Naive thymus-derived CD4-positive, alpha-beta T cell (primary cell): Measurements from ENCODE around the gene UBE2D3. TPM values are rescaled to one million over a fixed set of nuclear protein-coding genes. Genes with fewer than 3 reads are reported as not detected.

Experiments
- ATAC-seq: fragments of 150-1000 bp; cut with Tn5 transposase; 2 replicates; pipeline ENCODE4 v1.10.0; 2021; ENCODE audit warnings: mild to moderate bottlenecking, moderate library complexity
- CTCF ChIA-PET: fragments of 350-600 bp; sonication (Branson Sonifier 250); formaldehyde crosslinking; loops from one replicate; lab custom pipeline; 2021; ENCODE audit warnings: antibody characterized with exemption; lab: Charles Lee
- POLR2A ChIA-PET: fragments of 350-600 bp; sonication (Branson Sonifier 250); formaldehyde crosslinking; loops from one replicate; lab custom pipeline; 2021; ENCODE audit warnings: antibody characterized with exemption, inconsistent platforms; lab: Charles Lee
- DNase-seq, 9 donors: peaks; one replicate each; pipeline versions ENCODE4 v3.0.0 to v3.0.0-alpha.2; 2020 to 2022; ENCODE audit warnings: mixed read lengths in 1 of 9
- H3K27ac ChIP-seq: one replicate; pipeline ENCODE4 v1.7.0; 2013; ENCODE audit warnings: mild to moderate bottlenecking, low read depth, low read length, moderate library complexity
- H3K27me3 ChIP-seq, 2 donors: one replicate each; pipeline ENCODE4 v1.7.0; 2013; ENCODE audit warnings: low read length in 2 of 2, mild to moderate bottlenecking in 2 of 2, moderate library complexity in 2 of 2; ENCODE audit not compliant: control insufficient read depth in 2 of 2, insufficient read depth in 2 of 2
- H3K36me3 ChIP-seq, 3 experiments: 1 replicate in 2 of 3; 2 replicates in 1 of 3; pipeline ENCODE4 v1.7.0; 2013; ENCODE audit warnings: low read length in 3 of 3, mild to moderate bottlenecking in 3 of 3, moderate library complexity in 1 of 3; ENCODE audit not compliant: insufficient read depth in 3 of 3, control insufficient read depth in 2 of 3
- H3K4me1 ChIP-seq, 2 donors: one replicate each; pipeline ENCODE4 v1.7.0; 2013; ENCODE audit warnings: low read length in 2 of 2, mild to moderate bottlenecking in 2 of 2, moderate library complexity in 1 of 2; ENCODE audit not compliant: control insufficient read depth in 2 of 2, insufficient read depth in 2 of 2
- H3K4me3 ChIP-seq: 2 replicates; pipeline ENCODE4 v1.7.0; 2013; ENCODE audit warnings: mild to moderate bottlenecking, low read length
- H3K9me3 ChIP-seq, 3 experiments: 1 replicate in 2 of 3; 2 replicates in 1 of 3; pipeline ENCODE4 v1.7.0; 2013; ENCODE audit warnings: low read length in 3 of 3; ENCODE audit not compliant: control insufficient read depth in 2 of 3
- H3K27ac Mint-ChIP-seq, 9 donors: one replicate each; pipeline ENCODE4 v1.8.0; 2020 to 2022; ENCODE audit warnings: mixed read lengths in 9 of 9, mild to moderate bottlenecking in 8 of 9, moderate library complexity in 5 of 9, inconsistent platforms in 2 of 9
- H3K27me3 Mint-ChIP-seq, 5 donors: one replicate each; pipeline ENCODE4 v1.8.0; 2021 to 2022; ENCODE audit warnings: mixed read lengths in 5 of 5, mild to moderate bottlenecking in 1 of 5
- H3K36me3 Mint-ChIP-seq, 5 donors: one replicate each; pipeline ENCODE4 v1.8.0; 2020 to 2022; ENCODE audit warnings: mixed read lengths in 5 of 5, mild to moderate bottlenecking in 3 of 5, inconsistent platforms in 1 of 5
- H3K4me1 Mint-ChIP-seq, 7 donors: one replicate each; pipeline ENCODE4 v1.8.0; 2020 to 2022; ENCODE audit warnings: mixed read lengths in 7 of 7, mild to moderate bottlenecking in 3 of 7, inconsistent platforms in 1 of 7
- H3K4me3 Mint-ChIP-seq, 10 donors: one replicate each; pipeline ENCODE4 v1.8.0; 2020 to 2022; ENCODE audit warnings: mild to moderate bottlenecking in 10 of 10, mixed read lengths in 10 of 10, moderate library complexity in 6 of 10, inconsistent platforms in 2 of 10
- H3K9me3 Mint-ChIP-seq, 11 donors: one replicate each; pipeline ENCODE4 v1.8.0; 2020 to 2022; ENCODE audit warnings: mixed read lengths in 11 of 11, mild to moderate bottlenecking in 4 of 11, inconsistent platforms in 1 of 11, moderate library complexity in 1 of 11
- intact Hi-C, 2 donors: fragments of 100-400 bp; cut with micrococcal nuclease; formaldehyde crosslinking; loops; one replicate each; pipeline ENCODE4 v1.15.1; 2023
- polyA plus RNA-seq, 2 donors: library from polyadenylated mRNA; unstranded; fragments of 300-500 nt; fragmentation: Illumina TruSeq; gene quantifications; one replicate each; pipeline ENCODE4 v1.2.3, GENCODE V29; 2021
- total RNA-seq, 6 experiments: library from RNA in 5 of 6; stranded (reverse) in 5 of 6; gene quantifications; 1 replicate in 5 of 6; 2 replicates in 1 of 6; pipeline ENCODE4 v1.2.3 and lab custom pipeline; 2021 to 2026

The UBE2D3 gene
- total and polyA plus RNA-seq, 7 experiments from 2014 or later = 314 to 556 (median 413) TPM

- POLR2A ChIA-PET = interaction anchor here (1.0 to 1.2 kb wide), 2 partner anchors 21 to 31 kb away, joined by 3 to 4 read pairs; no protein-coding TSS in a partner anchor
- Histone ChIP-seq H3K4me1 (no peaks in the 10 kb centered on the region), H3K9me3 (peaks cover 0 to 10% (median 0%) of the 10 kb centered on the region in 3 experiments), H3K4me3 (no peak overlapping the region), H3K36me3 (no peaks in the 10 kb centered on the region), H3K27ac (no peak overlapping the region), H3K27me3 (no peaks in the 10 kb centered on the region)
- H3K36me3 Mint-ChIP-seq = peaks cover 17 to 54% (median 19%) of the 10 kb centered on the region in 5 donors
- no peak overlapping the region for H3K4me3 Mint-ChIP-seq
- H3K4me1 Mint-ChIP-seq = peaks cover 0 to 9% (median 3%) of the 10 kb centered on the region in 7 donors
- intact Hi-C loops = no loop called here
- H3K27me3 Mint-ChIP-seq = no peaks in the 10 kb centered on the region
- DNase-seq (no peak), ATAC-seq (no peak)
- CTCF ChIA-PET = no interaction called here
- peaks cover 6 to 24% (median 19%) of the 10 kb centered on the region in 11 donors for H3K9me3 Mint-ChIP-seq
- no peak overlapping the region for H3K27ac Mint-ChIP-seq
Measured at GRCh38 chr4:102858828-102859464, 31.6 kb upstream of the UBE2D3 start.

GRCh38 chr4:102850370-102850769 lies 23.0 kb upstream of the UBE2D3 start:
- CTCF ChIA-PET = no interaction called here
- Mint-ChIP-seq H3K9me3 (peaks cover 0 to 8% (median 0%) of the 10 kb centered on the region in 11 donors), H3K27me3 (no peaks in the 10 kb centered on the region), H3K27ac (no peak overlapping the region), H3K4me3 (no peak overlapping the region), H3K36me3 (peaks cover 0 to 24% (median 0%) of the 10 kb centered on the region in 5 donors), H3K4me1 (peaks cover 0 to 4% (median 0%) of the 10 kb centered on the region in 7 donors)
- intact Hi-C loops = no loop called here
- Histone ChIP-seq H3K27ac (no peak overlapping the region), H3K4me1 (no peaks in the 10 kb centered on the region), H3K36me3 (no peaks in the 10 kb centered on the region), H3K9me3 (no peaks in the 10 kb centered on the region), H3K4me3 (no peak overlapping the region), H3K27me3 (no peaks in the 10 kb centered on the region)
- DNase-seq = no peak
- POLR2A ChIA-PET = interaction anchor here (0.8 kb wide), 1 partner anchor 35 kb away, joined by 3 read pairs; no protein-coding TSS in a partner anchor
- no peak for ATAC-seq

- DNase-seq (no peak), ATAC-seq (no peak)
- H3K9me3 Mint-ChIP-seq = peaks cover 0 to 5% (median 0%) of the 10 kb centered on the region in 11 donors
- no peak overlapping the region for H3K27ac ChIP-seq
- no peaks in the 10 kb centered on the region for H3K9me3 ChIP-seq
- H3K4me3 ChIP-seq = no peak overlapping the region
- no peaks in the 10 kb centered on the region for H3K27me3 Mint-ChIP-seq
- H3K36me3 Mint-ChIP-seq = peaks cover 0 to 20% (median 0%) of the 10 kb centered on the region in 5 donors
- intact Hi-C loops = loop anchor here in 1 of 2 donors (2.0 kb wide), 1 partner anchor 21 kb away; no protein-coding TSS in a partner anchor
- CTCF ChIA-PET = no interaction called here
- POLR2A ChIA-PET = no interaction called here
- H3K4me1 ChIP-seq = no peaks in the 10 kb centered on the region
- H3K27ac Mint-ChIP-seq = no peak overlapping the region
- H3K4me3 Mint-ChIP-seq = no peak overlapping the region
- no peaks in the 10 kb centered on the region for H3K27me3 ChIP-seq
- no peaks in the 10 kb centered on the region for H3K36me3 ChIP-seq
- peaks cover 0 to 4% (median 0%) of the 10 kb centered on the region in 7 donors for H3K4me1 Mint-ChIP-seq
Measured at GRCh38 chr4:102849579-102850104, 22.3 kb upstream of the UBE2D3 start.

GRCh38 chr4:102847687-102848086 lies 20.3 kb upstream of the UBE2D3 start:
- peaks cover 0 to 3% (median 0%) of the 10 kb centered on the region in 7 donors for H3K4me1 Mint-ChIP-seq
- ATAC-seq (no peak), DNase-seq (no peak)
- intact Hi-C loops = loop anchor here in 1 of 2 donors (2.0 kb wide), 1 partner anchor 19 kb away; no protein-coding TSS in a partner anchor
- no peaks in the 10 kb centered on the region for H3K36me3 ChIP-seq
- H3K27ac Mint-ChIP-seq = no peak overlapping the region
- H3K27me3 ChIP-seq = no peaks in the 10 kb centered on the region
- no peaks in the 10 kb centered on the region for H3K4me1 ChIP-seq
- peaks cover 0 to 6% (median 0%) of the 10 kb centered on the region in 11 donors for H3K9me3 Mint-ChIP-seq
- CTCF ChIA-PET = no interaction called here
- no peaks in the 10 kb centered on the region for H3K27me3 Mint-ChIP-seq
- H3K27ac ChIP-seq = no peak overlapping the region
- no peak overlapping the region for H3K4me3 ChIP-seq
- H3K36me3 Mint-ChIP-seq = peaks cover 0 to 20% (median 0%) of the 10 kb centered on the region in 5 donors
- no peaks in the 10 kb centered on the region for H3K9me3 ChIP-seq
- POLR2A ChIA-PET = no interaction called here
- no peak overlapping the region for H3K4me3 Mint-ChIP-seq

- Mint-ChIP-seq H3K36me3 (peaks cover 0 to 24% (median 0%) of the 10 kb centered on the region in 5 donors), H3K4me3 (no peak overlapping the region), H3K4me1 (peaks cover 0 to 10% (median 0%) of the 10 kb centered on the region in 7 donors), H3K27me3 (no peaks in the 10 kb centered on the region), H3K9me3 (peaks cover 0 to 7% (median 0%) of the 10 kb centered on the region in 11 donors), H3K27ac (no peak overlapping the region)
- Histone ChIP-seq H3K27me3 (no peaks in the 10 kb centered on the region), H3K36me3 (no peaks in the 10 kb centered on the region), H3K27ac (no peak overlapping the region), H3K9me3 (no peaks in the 10 kb centered on the region), H3K4me3 (no peak overlapping the region), H3K4me1 (no peaks in the 10 kb centered on the region)
- CTCF ChIA-PET = no interaction called here
- POLR2A ChIA-PET = no interaction called here
- ATAC-seq = no peak
- intact Hi-C loops = no loop called here
- no peak for DNase-seq
Measured at GRCh38 chr4:102843938-102844337, 16.6 kb upstream of the UBE2D3 start.

- Mint-ChIP-seq H3K4me3 (no peak overlapping the region), H3K27me3 (no peaks in the 10 kb centered on the region), H3K27ac (no peak overlapping the region), H3K36me3 (peaks cover 0 to 23% (median 0%) of the 10 kb centered on the region in 5 donors), H3K9me3 (peaks cover 0 to 5% (median 0%) of the 10 kb centered on the region in 11 donors), H3K4me1 (peaks cover 2 to 12% (median 3%) of the 10 kb centered on the region in 7 donors)
- Histone ChIP-seq H3K27ac (no peak overlapping the region), H3K27me3 (no peaks in the 10 kb centered on the region), H3K9me3 (no peaks in the 10 kb centered on the region), H3K4me3 (no peak overlapping the region), H3K4me1 (no peaks in the 10 kb centered on the region), H3K36me3 (no peaks in the 10 kb centered on the region)
- no peak for DNase-seq
- ATAC-seq = no peak
- intact Hi-C loops = no loop called here
- POLR2A ChIA-PET = no interaction called here
- CTCF ChIA-PET = no interaction called here
Measured at GRCh38 chr4:102843273-102843672, 15.9 kb upstream of the UBE2D3 start.
